Testis (tissue), 2 donors: ENCODE results near the gene SPACA7.

Source experiments
- CTCF ChIP-seq, 3 experiments: fragments of 450-650 bp in 2 of 3; fragments of 200-600 bp in 1 of 3; sonication (generic) in 1 of 3; IDR thresholded peaks; one replicate each; pipeline ENCODE4 v1.5.1; 2016 to 2019; ENCODE audit warnings: antibody characterized with exemption in 3 of 3, mild to moderate bottlenecking in 2 of 3, moderate library complexity in 1 of 3
- POLR2A ChIP-seq: fragments of 450-650 bp; IDR thresholded peaks from one replicate; pipeline ENCODE4 v1.6.1; 2017; ENCODE audit warnings: antibody characterized with exemption, mild to moderate bottlenecking, moderate library complexity

- TF ChIP-seq CTCF (IDR thresholded peaks at IDR 0.05) (no peak), POLR2A (no peak)
Observed at GRCh38 chr13:112417079-112417478, 40.9 kb downstream of the SPACA7 start.
